ENCODE data around the gene TGFBR3. TPM values are rescaled to one million over a fixed set of nuclear protein-coding genes. Genes with fewer than 3 reads are reported as not detected.

The TGFBR3 gene
- total RNA-seq, 1 experiment from 2014 or later: 14.5 TPM

DNA sequence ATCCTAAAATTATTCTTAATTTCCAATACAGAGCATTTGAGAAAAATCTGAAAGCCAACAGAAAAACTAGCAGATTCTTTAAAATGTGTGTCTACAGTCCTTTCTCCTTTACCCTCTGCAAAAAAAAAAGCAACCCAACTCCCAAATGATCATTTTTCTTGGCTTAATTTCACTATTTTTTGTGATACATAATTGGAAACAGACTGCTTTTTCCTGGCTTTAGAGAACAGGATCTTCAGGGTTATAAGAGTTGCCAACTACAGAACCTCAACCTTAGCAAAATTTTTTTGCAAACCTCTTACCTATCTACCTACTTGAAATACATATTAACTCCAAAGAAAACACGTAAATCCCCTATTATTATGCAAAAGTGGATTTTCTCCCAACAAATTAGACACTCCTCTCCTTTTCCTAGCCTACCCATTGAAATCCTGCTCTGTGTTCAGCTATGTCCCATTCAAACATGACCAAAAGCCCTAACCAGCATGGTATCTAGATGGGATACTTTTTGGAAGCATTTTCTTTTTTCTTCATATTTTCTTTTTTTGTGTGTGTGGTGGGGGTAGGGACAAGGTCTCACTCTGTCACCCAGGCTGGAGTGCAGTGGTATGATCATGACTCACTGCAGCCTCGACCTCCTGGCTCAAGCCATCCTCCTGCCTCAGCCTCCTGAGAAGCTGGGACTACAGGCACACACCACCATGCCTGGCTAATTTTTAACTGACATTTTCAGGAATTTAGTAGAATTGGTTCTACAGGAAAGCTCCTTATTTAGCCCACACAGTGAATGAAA is 9.0 kb downstream of the TGFBR3 start:
- CTCF ChIA-PET: no interaction called here
- intact Hi-C loops (cut with micrococcal nuclease; ENCODE audit: unreplicated experiment) (no loop called here), in situ Hi-C loops (cut with HindIII; ENCODE audit: low pct_unique_long_range_greater_than_20kb, low sequenced_read_pairs) (no loop called here)
- POLR2A ChIA-PET: interaction anchor here (0.6 kb wide), 1 partner anchor 64 kb away, joined by 4 read pairs; no protein-coding TSS in a partner anchor
- no peak for TF ChIP-seq REST (IDR thresholded peaks at IDR 0.05; ENCODE audit: insufficient read depth in 1 of 2, low read depth in 2 of 2, low read length in 1 of 2)
- no peak for TF ChIP-seq SIN3A (IDR thresholded peaks at IDR 0.05; ENCODE audit: borderline replicate concordance, insufficient read depth, low read depth, low read length)
- TF ChIP-seq TCF7L2 (IDR thresholded peaks at IDR 0.05; ENCODE audit: low read depth, low read length): no peak
- TF ChIP-seq, protein P1, sequence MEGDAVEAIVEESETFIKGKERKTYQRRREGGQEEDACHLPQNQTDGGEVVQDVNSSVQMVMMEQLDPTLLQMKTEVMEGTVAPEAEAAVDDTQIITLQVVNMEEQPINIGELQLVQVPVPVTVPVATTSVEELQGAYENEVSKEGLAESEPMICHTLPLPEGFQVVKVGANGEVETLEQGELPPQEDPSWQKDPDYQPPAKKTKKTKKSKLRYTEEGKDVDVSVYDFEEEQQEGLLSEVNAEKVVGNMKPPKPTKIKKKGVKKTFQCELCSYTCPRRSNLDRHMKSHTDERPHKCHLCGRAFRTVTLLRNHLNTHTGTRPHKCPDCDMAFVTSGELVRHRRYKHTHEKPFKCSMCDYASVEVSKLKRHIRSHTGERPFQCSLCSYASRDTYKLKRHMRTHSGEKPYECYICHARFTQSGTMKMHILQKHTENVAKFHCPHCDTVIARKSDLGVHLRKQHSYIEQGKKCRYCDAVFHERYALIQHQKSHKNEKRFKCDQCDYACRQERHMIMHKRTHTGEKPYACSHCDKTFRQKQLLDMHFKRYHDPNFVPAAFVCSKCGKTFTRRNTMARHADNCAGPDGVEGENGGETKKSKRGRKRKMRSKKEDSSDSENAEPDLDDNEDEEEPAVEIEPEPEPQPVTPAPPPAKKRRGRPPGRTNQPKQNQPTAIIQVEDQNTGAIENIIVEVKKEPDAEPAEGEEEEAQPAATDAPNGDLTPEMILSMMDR (IDR thresholded peaks at IDR 0.05): no peak
- TF ChIP-seq POLR2AphosphoS5 (IDR thresholded peaks at IDR 0.05; ENCODE audit: low read depth, low read length): no peak
- H3K27me3 ChIP-seq (ENCODE audit: control insufficient read depth, insufficient read depth, low read length): no peaks in the 10 kb centered on the region
- no peak overlapping the region for H3K4me3 ChIP-seq (ENCODE audit: low read depth in 2 of 2, low read length in 2 of 2)
- peaks cover 53% of the 10 kb centered on the region for H3K4me1 ChIP-seq (ENCODE audit: control insufficient read depth, insufficient read depth, low read length)
- ATAC-seq (no peak), DNase-seq (ENCODE audit: low read depth, low spot score) (no peak)
- no TSS peak for BruUV-seq (replicated peaks)
- no peaks in the 10 kb centered on the region for H3K36me3 ChIP-seq (ENCODE audit: control insufficient read depth, insufficient read depth, low read length)
- H3K27ac ChIP-seq (ENCODE audit: low read length): peak overlapping the region; percentile 69
- no peaks in the 10 kb centered on the region for H3K9me3 ChIP-seq (ENCODE audit: control insufficient read depth, insufficient read depth, low read depth, low read length)

GRCh38 chr1:91876040-91876470 is 9.9 kb downstream of the TGFBR3 start:
- DNase-seq (ENCODE audit: low read depth, low spot score): no peak
- no TSS peak for BruUV-seq (replicated peaks)
- ATAC-seq: no peak
- POLR2A ChIA-PET: no interaction called here
- Histone ChIP-seq H3K27me3 (ENCODE audit: control insufficient read depth, insufficient read depth, low read length) (no peaks in the 10 kb centered on the region), H3K27ac (ENCODE audit: low read length) (peak overlapping the region; percentile 69; the same call in 1 of the 2 replicates), H3K4me3 (ENCODE audit: low read depth in 2 of 2, low read length in 2 of 2) (no peak overlapping the region), H3K9me3 (ENCODE audit: control insufficient read depth, insufficient read depth, low read depth, low read length) (no peaks in the 10 kb centered on the region), H3K36me3 (ENCODE audit: control insufficient read depth, insufficient read depth, low read length) (no peaks in the 10 kb centered on the region), H3K4me1 (ENCODE audit: control insufficient read depth, insufficient read depth, low read length) (peaks cover 57% of the 10 kb centered on the region)
- TF ChIP-seq REST (IDR thresholded peaks at IDR 0.05; ENCODE audit: insufficient read depth in 1 of 2, low read depth in 2 of 2, low read length in 1 of 2): no peak
- TF ChIP-seq, protein P1 (IDR thresholded peaks at IDR 0.05): no peak
- no peak for TF ChIP-seq SIN3A (IDR thresholded peaks at IDR 0.05; ENCODE audit: borderline replicate concordance, insufficient read depth, low read depth, low read length)
- no peak for TF ChIP-seq POLR2AphosphoS5 (IDR thresholded peaks at IDR 0.05; ENCODE audit: low read depth, low read length)
- no peak for TF ChIP-seq TCF7L2 (IDR thresholded peaks at IDR 0.05; ENCODE audit: low read depth, low read length)
- in situ Hi-C loops (cut with HindIII; ENCODE audit: low pct_unique_long_range_greater_than_20kb, low sequenced_read_pairs): no loop called here
- CTCF ChIA-PET: no interaction called here
- intact Hi-C loops (cut with micrococcal nuclease; ENCODE audit: unreplicated experiment): no loop called here

Measured in Panc1 (cell line).